ENCODE data around the gene PPP3CB. TPM values are rescaled to one million over a fixed set of nuclear protein-coding genes. Genes with fewer than 3 reads are reported as not detected.

Gene PPP3CB
- total and polyA plus RNA-seq, 2 donors (not counting 1 experiment from before 2014, with no cell fraction given) = 15.9 to 51.2 TPM

- no peak overlapping the region for H3K27ac ChIP-seq (ENCODE audit: low read length in 2 of 2)
- Mint-ChIP-seq H3K27me3 (no peaks in the 10 kb centered on the region), H3K4me1 (no peaks in the 10 kb centered on the region), H3K27ac (no peak overlapping the region), H3K9me3 (ENCODE audit: insufficient read depth) (no peaks in the 10 kb centered on the region), H3K4me3 (no peak overlapping the region)
- DNase-seq (no peak), ATAC-seq (ENCODE audit: low read depth) (no peak)
- H3K9ac ChIP-seq (ENCODE audit: low read length) = no peak overlapping the region
- ChIA-PET CTCF (no interaction called here), POLR2A (no interaction called here)
- H3K4me2 ChIP-seq (replicated peaks; ENCODE audit: low read depth, low read length, poor library complexity, severe bottlenecking) = no peak overlapping the region
- H3K9me3 ChIP-seq (ENCODE audit: control extremely low read depth in 1 of 3, control insufficient read depth in 2 of 3, insufficient read depth in 1 of 3, low read length in 2 of 3) = no peaks in the 10 kb centered on the region
- intact Hi-C loops (cut with micrococcal nuclease) = no loop called here
- H3K36me3 ChIP-seq (replicated peaks in 1 of 2; ENCODE audit: control extremely low read depth in 1 of 2, control insufficient read depth in 1 of 2, extremely low read depth in 1 of 2, insufficient read depth in 2 of 2, low read length in 1 of 2) = peaks cover 3 to 12% of the 10 kb centered on the region in 2 experiments
- no peak for TF ChIP-seq CTCF (IDR thresholded peaks at IDR 0.05)
- TF ChIP-seq EZH2 (IDR thresholded peaks at IDR 0.05; ENCODE audit: borderline replicate concordance, insufficient read depth, low read depth, low read length, poor library complexity, severe bottlenecking) = no peak
- WGBS (ENCODE audit: insufficient coverage) = 100% methylated on average over 2 of the region's 4 CpGs
- H3K4me3 ChIP-seq (ENCODE audit: control extremely low read depth in 1 of 5, extremely low read depth in 1 of 5, insufficient read depth in 1 of 5, low read depth in 2 of 5, low read length in 4 of 5) = no peak overlapping the region
- H2AFZ ChIP-seq (ENCODE audit: insufficient read depth, low read depth, low read length, poor library complexity, severe bottlenecking) = no peak overlapping the region
- no peaks in the 10 kb centered on the region for H3K4me1 ChIP-seq (ENCODE audit: control insufficient read depth in 2 of 2, insufficient read depth in 2 of 2, low read length in 2 of 2)
- no peaks in the 10 kb centered on the region for H3K27me3 ChIP-seq (replicated peaks in 1 of 4; ENCODE audit: control extremely low read depth in 1 of 4, control insufficient read depth in 3 of 4, insufficient read depth in 4 of 4, low read length in 3 of 4)
- no peaks in the 10 kb centered on the region for H3K79me2 ChIP-seq (ENCODE audit: control insufficient read depth, insufficient read depth, low read length)
- H4K20me1 ChIP-seq (ENCODE audit: control insufficient read depth, insufficient read depth, low read length, poor library complexity, severe bottlenecking) = no peaks in the 10 kb centered on the region
Measured at GRCh38 chr10:73460897-73461296, 34.9 kb downstream of the PPP3CB start.

GRCh38 chr10:73459683-73460314 lies 36.0 kb downstream of the PPP3CB start:
- Mint-ChIP-seq H3K27me3 (no peaks in the 10 kb centered on the region), H3K4me1 (no peaks in the 10 kb centered on the region), H3K4me3 (no peak overlapping the region), H3K27ac (no peak overlapping the region), H3K9me3 (ENCODE audit: insufficient read depth) (no peaks in the 10 kb centered on the region)
- H3K4me1 ChIP-seq (ENCODE audit: control insufficient read depth in 2 of 2, insufficient read depth in 2 of 2, low read length in 2 of 2) = no peaks in the 10 kb centered on the region
- intact Hi-C loops (cut with micrococcal nuclease) = no loop called here
- DNase-seq (no peak), ATAC-seq (ENCODE audit: low read depth) (no peak)
- 100% methylated on average over 3 of the region's 6 CpGs for WGBS (ENCODE audit: insufficient coverage)
- H3K27ac ChIP-seq (ENCODE audit: low read length in 2 of 2) = no peak overlapping the region
- H3K4me3 ChIP-seq (ENCODE audit: control extremely low read depth in 1 of 5, extremely low read depth in 1 of 5, insufficient read depth in 1 of 5, low read depth in 2 of 5, low read length in 4 of 5) = no peak overlapping the region
- ChIA-PET POLR2A (no interaction called here), CTCF (interaction anchor here (0.9 kb wide), 1 partner anchor 18 kb away, joined by 3 read pairs; no protein-coding TSS in a partner anchor)
- peaks cover 3% of the 10 kb centered on the region in 2 experiments for H3K36me3 ChIP-seq (replicated peaks in 1 of 2; ENCODE audit: control extremely low read depth in 1 of 2, control insufficient read depth in 1 of 2, extremely low read depth in 1 of 2, insufficient read depth in 2 of 2, low read length in 1 of 2)
- H3K4me2 ChIP-seq (replicated peaks; ENCODE audit: low read depth, low read length, poor library complexity, severe bottlenecking) = no peak overlapping the region
- H2AFZ ChIP-seq (ENCODE audit: insufficient read depth, low read depth, low read length, poor library complexity, severe bottlenecking) = no peak overlapping the region
- H3K27me3 ChIP-seq (replicated peaks in 1 of 4; ENCODE audit: control extremely low read depth in 1 of 4, control insufficient read depth in 3 of 4, insufficient read depth in 4 of 4, low read length in 3 of 4) = no peaks in the 10 kb centered on the region
- H4K20me1 ChIP-seq (ENCODE audit: control insufficient read depth, insufficient read depth, low read length, poor library complexity, severe bottlenecking) = no peaks in the 10 kb centered on the region
- H3K9ac ChIP-seq (ENCODE audit: low read length) = no peak overlapping the region
- TF ChIP-seq EZH2 (IDR thresholded peaks at IDR 0.05; ENCODE audit: borderline replicate concordance, insufficient read depth, low read depth, low read length, poor library complexity, severe bottlenecking) (no peak), CTCF (IDR thresholded peaks at IDR 0.05) (no peak)
- H3K9me3 ChIP-seq (ENCODE audit: control extremely low read depth in 1 of 3, control insufficient read depth in 2 of 3, insufficient read depth in 1 of 3, low read length in 2 of 3) = no peaks in the 10 kb centered on the region
- H3K79me2 ChIP-seq (ENCODE audit: control insufficient read depth, insufficient read depth, low read length) = no peaks in the 10 kb centered on the region

Measured in B cell (primary cell).